ENCODE measurements around the gene PRKN.

GRCh38 chr6:161961046-161961445 is 766.5 kb downstream of the PRKN start:
- TF ChIP-seq CTCF (IDR thresholded peaks at IDR 0.05) (no peak), POLR2A (IDR thresholded peaks at IDR 0.05) (no peak)
